Colon (tissue), 2 donors: ENCODE measurements around the gene MNAT1.
"Not testable (repeated sequence)": the region's sequence is repeated elsewhere in the genome, so short reads cannot be mapped to it uniquely, and the experiment has no call there.

Experiments used
- FAIRE-seq: peaks from 2 replicates; lab custom pipeline; 2012; peaks lifted over from hg19 to GRCh38; lab: Jason Lieb, UNC
- donor health status: control.
- donor health status: control.

Gene MNAT1

GRCh38 chr14:60734465-60735242 is at the start of gene MNAT1:
Gene MNAT1, plus strand, starts transcription at chr14:60734761. Its CDS starts 102 bp downstream, at chr14:60734863.
- FAIRE-seq, result no peak

GRCh38 chr14:60686865-60687264 is 47.7 kb upstream of the MNAT1 start:
- FAIRE-seq, result no peak

- no peak for FAIRE-seq
Measured at GRCh38 chr14:60691383-60692113, 43.0 kb upstream of the MNAT1 start.

GRCh38 chr14:60695327-60695726 is 39.2 kb upstream of the MNAT1 start:
- no peak for FAIRE-seq

GRCh38 chr14:60700598-60700997 is 34.0 kb upstream of the MNAT1 start:
- no peak for FAIRE-seq

GRCh38 chr14:60705100-60705499 is 29.5 kb upstream of the MNAT1 start:
- FAIRE-seq, result no peak

- FAIRE-seq, result no peak
Measured at GRCh38 chr14:60707858-60708257, 26.7 kb upstream of the MNAT1 start.

- FAIRE-seq, result no peak
Measured at GRCh38 chr14:60710494-60710893, 24.1 kb upstream of the MNAT1 start.

- FAIRE-seq, result no peak
Measured at GRCh38 chr14:60713513-60713912, 21.0 kb upstream of the MNAT1 start.

GRCh38 chr14:60720391-60720790 is 14.2 kb upstream of the MNAT1 start:
- no peak for FAIRE-seq

GRCh38 chr14:60720962-60721325 is 13.6 kb upstream of the MNAT1 start:
- no peak for FAIRE-seq

- no peak for FAIRE-seq
Measured at GRCh38 chr14:60721326-60722106, 13.0 kb upstream of the MNAT1 start.

- no peak for FAIRE-seq
Measured at GRCh38 chr14:60722107-60722356, 12.5 kb upstream of the MNAT1 start.

- no peak for FAIRE-seq
Measured at GRCh38 chr14:60722357-60723115, 12.0 kb upstream of the MNAT1 start.

- no peak for FAIRE-seq
Measured at GRCh38 chr14:60723116-60723906, 11.2 kb upstream of the MNAT1 start.

GRCh38 chr14:60723907-60724618 is 10.5 kb upstream of the MNAT1 start, which contains the start of gene SIX4:
Gene SIX4, minus strand, starts transcription at chr14:60724351. Its CDS starts 277 bp downstream, at chr14:60724074.
- no peak for FAIRE-seq

- FAIRE-seq, result not testable (repeated sequence)
Measured at GRCh38 chr14:60731291-60731690, 3.3 kb upstream of the MNAT1 start.

- no peak for FAIRE-seq
Measured at GRCh38 chr14:60732840-60733483, 1.6 kb upstream of the MNAT1 start.

GRCh38 chr14:60735416-60735815 is 855 bp downstream of the MNAT1 start:
- no peak for FAIRE-seq

GRCh38 chr14:60736494-60736893 is 1.9 kb downstream of the MNAT1 start:
- FAIRE-seq, result no peak
